Testis (tissue), 2 donors: ENCODE data around the gene SEC24A.

Experiments used
- POLR2A ChIP-seq: fragments of 450-650 bp; IDR thresholded peaks from one replicate; pipeline ENCODE4 v1.6.1; 2017; ENCODE audit warnings: antibody characterized with exemption, mild to moderate bottlenecking, moderate library complexity
- TF ChIP-seq, protein P1 (sequence below), 3 experiments: fragments of 450-650 bp in 2 of 3; fragments of 200-600 bp in 1 of 3; sonication (generic) in 1 of 3; IDR thresholded peaks; one replicate each; pipeline ENCODE4 v1.5.1; 2016 to 2019; ENCODE audit warnings: antibody characterized with exemption in 3 of 3, mild to moderate bottlenecking in 2 of 3, moderate library complexity in 1 of 3

- TF ChIP-seq, protein P1, sequence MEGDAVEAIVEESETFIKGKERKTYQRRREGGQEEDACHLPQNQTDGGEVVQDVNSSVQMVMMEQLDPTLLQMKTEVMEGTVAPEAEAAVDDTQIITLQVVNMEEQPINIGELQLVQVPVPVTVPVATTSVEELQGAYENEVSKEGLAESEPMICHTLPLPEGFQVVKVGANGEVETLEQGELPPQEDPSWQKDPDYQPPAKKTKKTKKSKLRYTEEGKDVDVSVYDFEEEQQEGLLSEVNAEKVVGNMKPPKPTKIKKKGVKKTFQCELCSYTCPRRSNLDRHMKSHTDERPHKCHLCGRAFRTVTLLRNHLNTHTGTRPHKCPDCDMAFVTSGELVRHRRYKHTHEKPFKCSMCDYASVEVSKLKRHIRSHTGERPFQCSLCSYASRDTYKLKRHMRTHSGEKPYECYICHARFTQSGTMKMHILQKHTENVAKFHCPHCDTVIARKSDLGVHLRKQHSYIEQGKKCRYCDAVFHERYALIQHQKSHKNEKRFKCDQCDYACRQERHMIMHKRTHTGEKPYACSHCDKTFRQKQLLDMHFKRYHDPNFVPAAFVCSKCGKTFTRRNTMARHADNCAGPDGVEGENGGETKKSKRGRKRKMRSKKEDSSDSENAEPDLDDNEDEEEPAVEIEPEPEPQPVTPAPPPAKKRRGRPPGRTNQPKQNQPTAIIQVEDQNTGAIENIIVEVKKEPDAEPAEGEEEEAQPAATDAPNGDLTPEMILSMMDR (IDR thresholded peaks at IDR 0.05), result no peak
- TF ChIP-seq POLR2A, result no peak
Observed at GRCh38 chr5:134634227-134634626, 14.4 kb upstream of the SEC24A start.
